HepG2 (cell line): ENCODE results near the gene TAT. TPM values are rescaled to one million over a fixed set of nuclear protein-coding genes. Genes with fewer than 3 reads are reported as not detected.
A peak's percentile ranks its signal among the peaks of the same experiment; 100 is the strongest.

ENCODE experiments used
- BRD4 ChIP-seq: sonication (generic); formaldehyde crosslinking; IDR thresholded peaks from 2 replicates; pipeline ENCODE4 v1.4.0; 2020; ENCODE audit warnings: missing genetic modification reagents
- HOXA9 ChIP-seq: sonication (generic); formaldehyde crosslinking; IDR thresholded peaks from 2 replicates; pipeline ENCODE4 v1.8.1; 2022; ENCODE audit warnings: missing genetic modification reagents, mild to moderate bottlenecking, moderate library complexity, borderline replicate concordance
- MNT ChIP-seq: fragments of 450-650 bp; IDR thresholded peaks from 2 replicates; pipeline ENCODE4 v1.6.1; 2016
- NFE2L2 ChIP-seq: fragments of 150-350 bp; IDR thresholded peaks from 2 replicates; pipeline ENCODE4 v1.6.1; 2014; ENCODE audit warnings: low read length
- NR1H2 ChIP-seq: sonication (generic); formaldehyde crosslinking; IDR thresholded peaks from 2 replicates; pipeline ENCODE4 v1.8.1; 2022; ENCODE audit warnings: low read depth, missing genetic modification reagents, borderline replicate concordance
- NR3C1 ChIP-seq: sonication (generic); formaldehyde crosslinking; IDR thresholded peaks from 2 replicates; pipeline ENCODE4 v1.4.0; 2020; ENCODE audit warnings: missing genetic modification reagents
- SCMH1 ChIP-seq: sonication (generic); formaldehyde crosslinking; IDR thresholded peaks from 2 replicates; pipeline ENCODE4 v1.9.0; 2021; ENCODE audit warnings: missing genetic modification reagents, mild to moderate bottlenecking, borderline replicate concordance
- SMAD3 ChIP-seq: sonication (generic); formaldehyde crosslinking; IDR thresholded peaks from 2 replicates; pipeline ENCODE4 v1.4.0; 2020; ENCODE audit warnings: missing genetic modification reagents
- UBTF ChIP-seq: sonication (generic); formaldehyde crosslinking; IDR thresholded peaks from 2 replicates; pipeline ENCODE4 v1.4.0; 2020; ENCODE audit warnings: mild to moderate bottlenecking, missing genetic modification reagents
- ZFP36 ChIP-seq: fragments of 150-350 bp; IDR thresholded peaks from 2 replicates; pipeline ENCODE4 v1.6.1; 2018; ENCODE audit warnings: borderline replicate concordance, low read length, low read depth; ENCODE audit not compliant: partially characterized antibody
- ZNF18 ChIP-seq: sonication (generic); formaldehyde crosslinking; IDR thresholded peaks from 2 replicates; pipeline ENCODE4 v1.8.0; 2022; ENCODE audit warnings: mild to moderate bottlenecking, missing genetic modification reagents; ENCODE audit not compliant: insufficient replicate concordance
- ZNF556 ChIP-seq: sonication (generic); formaldehyde crosslinking; IDR thresholded peaks from 2 replicates; pipeline ENCODE4 v1.4.0; 2020; ENCODE audit warnings: mild to moderate bottlenecking, missing genetic modification reagents, borderline replicate concordance
- ZNF775 ChIP-seq: sonication (generic); formaldehyde crosslinking; IDR thresholded peaks from 2 replicates; pipeline ENCODE4 v1.4.0; 2020; ENCODE audit warnings: missing genetic modification reagents, mild to moderate bottlenecking, moderate library complexity, borderline replicate concordance
- ZNF780A ChIP-seq: sonication (generic); formaldehyde crosslinking; IDR thresholded peaks from 2 replicates; pipeline ENCODE4 v1.8.0; 2022; ENCODE audit warnings: mild to moderate bottlenecking, missing genetic modification reagents, moderate library complexity
- ZNF850 ChIP-seq: sonication (generic); formaldehyde crosslinking; conservative IDR thresholded peaks from 2 replicates; pipeline ENCODE4 v1.9.0; 2021; ENCODE audit warnings: mild to moderate bottlenecking, missing genetic modification reagents
- ZSCAN5A ChIP-seq: sonication (generic); formaldehyde crosslinking; IDR thresholded peaks from 2 replicates; pipeline ENCODE4 v1.8.0; 2022; ENCODE audit warnings: mild to moderate bottlenecking, missing genetic modification reagents, borderline replicate concordance
- polyA plus RNA-seq, 8 experiments: library from polyadenylated mRNA; depleted of rRNA in 3 of 8; stranded (reverse) in 7 of 8; unstranded in 1 of 8; fragments of >200 nt; fragmentation: Illumina TruSeq in 4 of 8; extraction: Trizol in 4 of 8; gene quantifications; 2 replicates each; pipeline versions ENCODE4 v1.2.1 to v1.2.3, GENCODE V29; 2011 to 2016; ENCODE audit warnings: low read depth in 4 of 8, missing spikeins in 1 of 8, mixed read lengths in 1 of 8; ENCODE audit not compliant: insufficient read depth in 1 of 8
- total RNA-seq, 5 experiments: library from RNA; depleted of rRNA; stranded (reverse); fragments of >200 nt; fragmentation: Illumina TruSeq; extraction: Trizol; gene quantifications; 2 replicates each; pipeline ENCODE4 v1.2.3, GENCODE V29; 2016; ENCODE audit warnings: low read depth in 1 of 5
- TF ChIP-seq, protein P1 (sequence below): sonication (generic); formaldehyde crosslinking; IDR thresholded peaks from 2 replicates; pipeline ENCODE4 v1.5.0; 2020; ENCODE audit warnings: mild to moderate bottlenecking, low read depth, missing genetic modification reagents, borderline replicate concordance
- TF ChIP-seq, protein P2 (sequence below): sonication (generic); formaldehyde crosslinking; IDR thresholded peaks from 2 replicates; pipeline ENCODE4 v1.4.0; 2020; ENCODE audit warnings: missing genetic modification reagents, borderline replicate concordance
- TF ChIP-seq, protein P3 (sequence below): IDR thresholded peaks from 2 replicates; pipeline ENCODE4 v1.6.1; 2012; ENCODE audit warnings: inconsistent platforms

TAT gene
- total and polyA plus RNA-seq, 2 of the 13 experiments (the other 11 are each of a cell fraction or from before 2014, with no cell fraction given), result 1.6 to 5.8 TPM

DNA sequence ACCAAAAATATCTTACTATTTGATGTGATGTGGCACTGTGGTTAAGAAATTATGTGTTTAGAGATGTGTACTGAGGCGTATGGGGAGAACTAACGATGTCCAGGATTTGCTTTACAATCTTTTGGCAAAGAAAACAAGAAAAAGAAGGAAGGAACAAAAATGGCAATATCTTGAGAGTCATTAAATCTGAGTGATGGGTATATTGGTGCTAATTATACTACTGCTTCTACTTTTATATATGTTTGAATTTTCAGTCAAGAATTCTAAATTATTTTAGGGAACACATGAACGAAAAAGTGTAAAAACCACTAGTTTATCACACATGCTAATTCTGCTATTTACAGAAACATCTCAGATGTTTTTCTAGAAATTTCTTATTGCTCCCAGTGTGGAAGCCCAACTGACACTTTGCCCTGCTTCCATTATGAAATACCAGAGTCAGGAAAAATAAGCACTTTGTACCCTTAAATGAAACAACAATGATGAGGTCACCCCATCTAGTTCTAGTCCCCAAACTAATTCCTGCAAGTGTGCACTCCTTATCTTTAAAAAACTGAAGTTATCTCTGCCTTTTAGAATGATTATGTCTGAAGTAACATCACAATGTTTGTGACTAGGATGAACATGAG, 18.8 kb downstream of the TAT start (continued):
- no peak for TF ChIP-seq ZNF18
- TF ChIP-seq BRD4 (CRISPR knock-in tag), result no peak
- TF ChIP-seq MNT, result no peak
- no peak for TF ChIP-seq HOXA9 (CRISPR knock-in tag)
- TF ChIP-seq, protein P1, sequence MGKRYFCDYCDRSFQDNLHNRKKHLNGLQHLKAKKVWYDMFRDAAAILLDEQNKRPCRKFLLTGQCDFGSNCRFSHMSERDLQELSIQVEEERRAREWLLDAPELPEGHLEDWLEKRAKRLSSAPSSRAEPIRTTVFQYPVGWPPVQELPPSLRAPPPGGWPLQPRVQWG (CRISPR knock-in tag), result no peak
- TF ChIP-seq ZNF775 (CRISPR knock-in tag), result no peak
- no peak for TF ChIP-seq NFE2L2
- TF ChIP-seq ZSCAN5A (CRISPR knock-in tag), result no peak
- peak; percentile 60; the same call in 1 of the 2 replicates for TF ChIP-seq SMAD3
- TF ChIP-seq NR1H2 (CRISPR knock-in tag), result no peak
- no peak for TF ChIP-seq SCMH1 (CRISPR knock-in tag)
- TF ChIP-seq ZNF556, result no peak
- TF ChIP-seq ZFP36, result no peak
- no peak for TF ChIP-seq NR3C1
- TF ChIP-seq, protein P2, sequence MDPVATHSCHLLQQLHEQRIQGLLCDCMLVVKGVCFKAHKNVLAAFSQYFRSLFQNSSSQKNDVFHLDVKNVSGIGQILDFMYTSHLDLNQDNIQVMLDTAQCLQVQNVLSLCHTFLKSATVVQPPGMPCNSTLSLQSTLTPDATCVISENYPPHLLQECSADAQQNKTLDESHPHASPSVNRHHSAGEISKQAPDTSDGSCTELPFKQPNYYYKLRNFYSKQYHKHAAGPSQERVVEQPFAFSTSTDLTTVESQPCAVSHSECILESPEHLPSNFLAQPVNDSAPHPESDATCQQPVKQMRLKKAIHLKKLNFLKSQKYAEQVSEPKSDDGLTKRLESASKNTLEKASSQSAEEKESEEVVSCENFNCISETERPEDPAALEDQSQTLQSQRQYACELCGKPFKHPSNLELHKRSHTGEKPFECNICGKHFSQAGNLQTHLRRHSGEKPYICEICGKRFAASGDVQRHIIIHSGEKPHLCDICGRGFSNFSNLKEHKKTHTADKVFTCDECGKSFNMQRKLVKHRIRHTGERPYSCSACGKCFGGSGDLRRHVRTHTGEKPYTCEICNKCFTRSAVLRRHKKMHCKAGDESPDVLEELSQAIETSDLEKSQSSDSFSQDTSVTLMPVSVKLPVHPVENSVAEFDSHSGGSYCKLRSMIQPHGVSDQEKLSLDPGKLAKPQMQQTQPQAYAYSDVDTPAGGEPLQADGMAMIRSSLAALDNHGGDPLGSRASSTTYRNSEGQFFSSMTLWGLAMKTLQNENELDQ (CRISPR knock-in tag), result no peak
- no peak for TF ChIP-seq UBTF (CRISPR knock-in tag)
- TF ChIP-seq, protein P3, sequence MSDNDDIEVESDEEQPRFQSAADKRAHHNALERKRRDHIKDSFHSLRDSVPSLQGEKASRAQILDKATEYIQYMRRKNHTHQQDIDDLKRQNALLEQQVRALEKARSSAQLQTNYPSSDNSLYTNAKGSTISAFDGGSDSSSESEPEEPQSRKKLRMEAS, result peak; percentile 28; the same call in 1 of the 2 replicates
- TF ChIP-seq ZNF780A, result no peak
- TF ChIP-seq ZNF850 (CRISPR knock-in tag), result no peak
